GM13976 (cell line): ENCODE data around the gene EDC3.
"Not testable (repeated sequence)": the region's sequence is repeated elsewhere in the genome, so short reads cannot be mapped to it uniquely, and the experiment has no call there.

Source experiments
- DNase-seq: peaks from one replicate; pipeline ENCODE4 v3.0.0; 2012; ENCODE audit warnings: low spot score
- CTCF ChIP-seq: IDR thresholded peaks from 2 replicates; pipeline ENCODE4 v1.5.1; 2012; ENCODE audit warnings: borderline replicate concordance, mild to moderate bottlenecking; ENCODE audit not compliant: insufficient read depth; ENCODE audit errors: extremely low read depth, missing control alignments, control extremely low read depth
- in situ Hi-C: fragments of 300-500 bp; cut with MboI; formaldehyde crosslinking; loops from one replicate; pipeline ENCODE4 v1.12.0; 2022; ENCODE audit warnings: low sequenced_read_pairs, mixed read lengths, inconsistent platforms; ENCODE audit not compliant: unreplicated experiment

Gene EDC3

GRCh38 chr15:74664670-74665069 lies 31.2 kb downstream of the EDC3 start:
- in situ Hi-C loops, result no loop called here
- no peak for TF ChIP-seq CTCF

GRCh38 chr15:74664028-74664616 lies 31.7 kb downstream of the EDC3 start:
- in situ Hi-C loops, result no loop called here
- TF ChIP-seq CTCF, result no peak
- no peak for DNase-seq

More at GRCh38 chr15:74664670-74665069, 31.2 kb downstream of the EDC3 start:
- no peak for DNase-seq

- TF ChIP-seq CTCF, result no peak
- no peak for DNase-seq
- in situ Hi-C loops, result no loop called here
Observed at GRCh38 chr15:74663303-74664027, 32.4 kb downstream of the EDC3 start.

GRCh38 chr15:74662064-74662860 lies 33.6 kb downstream of the EDC3 start:
- in situ Hi-C loops, result no loop called here
- no peak for DNase-seq
- TF ChIP-seq CTCF, result no peak

GRCh38 chr15:74661280-74661679 lies 34.5 kb downstream of the EDC3 start:
- in situ Hi-C loops, DNase-seq: not testable (repeated sequence)

GRCh38 chr15:74657846-74658245 lies 38.0 kb downstream of the EDC3 start:
- TF ChIP-seq CTCF, result no peak
- no peak for DNase-seq
- in situ Hi-C loops, result no loop called here
